K562 (cell line): Measurements from ENCODE around the gene ASIC3. TPM values are rescaled to one million over a fixed set of nuclear protein-coding genes. Genes with fewer than 3 reads are reported as not detected.

Source experiments
- CBFA2T2 ChIP-seq: fragments of 450-650 bp; conservative IDR thresholded peaks from 2 replicates; pipeline ENCODE4 v1.6.1; 2017; ENCODE audit warnings: mild to moderate bottlenecking
- ELF2 ChIP-seq: fragments of 250-450 bp; sonication (Bioruptor Pico); IDR thresholded peaks from 2 replicates; pipeline ENCODE4 v1.5.0; 2021; ENCODE audit warnings: mild to moderate bottlenecking
- FOXA3 ChIP-seq, 2 experiments: fragments of 450-650 bp in 1 of 2; sonication (generic) in 1 of 2; formaldehyde crosslinking; IDR thresholded peaks in 1 of 2; conservative IDR thresholded peaks in 1 of 2; 2 replicates each; pipeline versions ENCODE4 v1.4.0 to v1.8.0; 2020 to 2022; ENCODE audit warnings: mild to moderate bottlenecking in 2 of 2, missing genetic modification reagents in 1 of 2
- GATAD2A ChIP-seq: fragments of 450-650 bp; IDR thresholded peaks from 2 replicates; pipeline ENCODE4 v1.6.1; 2017
- HMGN3 ChIP-seq: IDR thresholded peaks from 2 replicates; pipeline ENCODE4 v1.6.1; 2011; ENCODE audit warnings: borderline replicate concordance, low read depth, mild to moderate bottlenecking, mixed read lengths, low read length; ENCODE audit not compliant: insufficient read length; ENCODE audit errors: extremely low read depth
- HNRNPH1 ChIP-seq: fragments of 200-400 bp; formaldehyde crosslinking; optimal IDR thresholded peaks from 2 replicates; pipeline ENCODE3; 2017; ENCODE audit warnings: low read depth, mild to moderate bottlenecking, low read length, moderate library complexity
- HSF4 ChIP-seq: fragments of 250-450 bp; sonication (Bioruptor Pico); IDR thresholded peaks from 2 replicates; pipeline ENCODE4 v2.1.2; 2022; ENCODE audit warnings: mild to moderate bottlenecking, moderate library complexity, borderline replicate concordance
- MTA1 ChIP-seq: fragments of 450-650 bp; IDR thresholded peaks from 2 replicates; pipeline ENCODE4 v1.6.1; 2017; ENCODE audit warnings: borderline replicate concordance
- MTA3 ChIP-seq: fragments of 450-650 bp; formaldehyde crosslinking; IDR thresholded peaks from 2 replicates; pipeline ENCODE4 v1.6.1; 2017; ENCODE audit warnings: mild to moderate bottlenecking, borderline replicate concordance
- MYNN ChIP-seq, 2 experiments: sonication (generic); formaldehyde crosslinking in 1 of 2; IDR thresholded peaks; 2 replicates each; pipeline versions ENCODE4 v1.5.0 to v1.6.1; 2016 to 2020; ENCODE audit warnings: antibody characterized with exemption in 1 of 2, missing genetic modification reagents in 1 of 2
- NEUROD1 ChIP-seq: fragments of 150-350 bp; IDR thresholded peaks from 2 replicates; pipeline ENCODE4 v1.6.1; 2014; ENCODE audit warnings: borderline replicate concordance, low read length, low read depth; ENCODE audit not compliant: partially characterized antibody
- NFRKB ChIP-seq: fragments of 450-650 bp; IDR thresholded peaks from 2 replicates; pipeline ENCODE4 v1.6.1; 2016; ENCODE audit warnings: low read depth
- NR2F6 ChIP-seq: fragments of 450-650 bp; formaldehyde crosslinking; IDR thresholded peaks from 2 replicates; pipeline ENCODE4 v1.4.0; 2020; ENCODE audit warnings: mild to moderate bottlenecking
- RAD21 ChIP-seq, 2 experiments: fragments of 250-450 bp in 1 of 2; fragments of 450-650 bp in 1 of 2; sonication (Bioruptor Pico) in 1 of 2; formaldehyde crosslinking in 1 of 2; IDR thresholded peaks in 1 of 2; conservative IDR thresholded peaks in 1 of 2; 2 replicates each; pipeline versions ENCODE4 v1.4.0 to v1.8.0; 2020 to 2022; ENCODE audit warnings: mild to moderate bottlenecking in 2 of 2, moderate library complexity in 1 of 2
- RBBP5 ChIP-seq: fragments of 200-600 bp; sonication (generic); IDR thresholded peaks from 2 replicates; pipeline ENCODE4 v1.6.1; 2012; ENCODE audit warnings: borderline replicate concordance, mild to moderate bottlenecking, low read length, control low read depth, inconsistent platforms; ENCODE audit not compliant: insufficient read depth, poor library complexity, severe bottlenecking
- RBM22 ChIP-seq: fragments of 200-400 bp; formaldehyde crosslinking; IDR thresholded peaks from 2 replicates; pipeline ENCODE4 v1.6.1; 2018; ENCODE audit warnings: low read length, low read depth; ENCODE audit not compliant: poor library complexity, severe bottlenecking
- SAFB ChIP-seq: fragments of 200-400 bp; formaldehyde crosslinking; IDR thresholded peaks from 2 replicates; pipeline ENCODE4 v1.6.1; 2017; ENCODE audit warnings: low read depth, low read length, borderline replicate concordance
- TAF1 ChIP-seq: IDR thresholded peaks from 2 replicates; pipeline ENCODE4 v1.6.1; 2011; ENCODE audit warnings: mild to moderate bottlenecking, low read length, moderate library complexity; ENCODE audit not compliant: insufficient read depth, control insufficient read depth, severe bottlenecking; ENCODE audit errors: extremely low read depth
- THAP12 ChIP-seq: fragments of 250-450 bp; sonication (Bioruptor Pico); IDR thresholded peaks from 2 replicates; pipeline ENCODE4 v1.9.0; 2021; ENCODE audit warnings: mild to moderate bottlenecking, inconsistent platforms
- ZBTB7A ChIP-seq: IDR thresholded peaks from 2 replicates; pipeline ENCODE4 v1.6.1; 2011; ENCODE audit warnings: low read depth, mild to moderate bottlenecking, low read length, moderate library complexity, borderline replicate concordance; ENCODE audit not compliant: control insufficient read depth
- ZNF124 ChIP-seq: sonication (generic); formaldehyde crosslinking; IDR thresholded peaks from 2 replicates; pipeline ENCODE4 v1.8.1; 2022; ENCODE audit warnings: missing genetic modification reagents
- ZNF408 ChIP-seq: fragments of 250-450 bp; sonication (Bioruptor Pico); IDR thresholded peaks from 2 replicates; pipeline ENCODE4 v1.4.0; 2020; ENCODE audit warnings: low read depth, mild to moderate bottlenecking, moderate library complexity
- ZSCAN32 ChIP-seq: fragments of 450-650 bp; formaldehyde crosslinking; IDR thresholded peaks from 2 replicates; pipeline ENCODE4 v1.4.0; 2020; ENCODE audit warnings: mild to moderate bottlenecking, moderate library complexity
- polyA plus RNA-seq, 8 experiments: library from polyadenylated mRNA; depleted of rRNA in 4 of 8; stranded (reverse) in 5 of 8; unstranded in 3 of 8; fragments of >200 nt; fragmentation: Nextera tagmentation in 2 of 8; fragmentation: Illumina TruSeq in 1 of 8; extraction: Ambion mirVana in 2 of 8; extraction: Trizol in 1 of 8; gene quantifications; 2 replicates each; pipeline versions ENCODE4 v1.2.1 to v1.2.3, GENCODE V29; 2011 to 2014; ENCODE audit warnings: inconsistent platforms in 1 of 8, missing spikeins in 1 of 8
- total RNA-seq, 7 experiments: library from RNA; depleted of rRNA in 6 of 7; stranded (reverse); fragments of >200 nt in 6 of 7; fragmentation: Illumina TruSeq in 2 of 7; extraction: Trizol in 2 of 7; gene quantifications; 2 replicates each; pipeline versions ENCODE4 v1.2.1 to v1.2.3, GENCODE V29; 2011 to 2021; ENCODE audit warnings: low replicate concordance in 1 of 7

The ASIC3 gene
- total and polyA plus RNA-seq, 9 of the 15 experiments (the other 6 are each of a cell fraction or from before 2014, with no cell fraction given) = 0.11 to 5.0 (median 0.87) TPM

DNA sequence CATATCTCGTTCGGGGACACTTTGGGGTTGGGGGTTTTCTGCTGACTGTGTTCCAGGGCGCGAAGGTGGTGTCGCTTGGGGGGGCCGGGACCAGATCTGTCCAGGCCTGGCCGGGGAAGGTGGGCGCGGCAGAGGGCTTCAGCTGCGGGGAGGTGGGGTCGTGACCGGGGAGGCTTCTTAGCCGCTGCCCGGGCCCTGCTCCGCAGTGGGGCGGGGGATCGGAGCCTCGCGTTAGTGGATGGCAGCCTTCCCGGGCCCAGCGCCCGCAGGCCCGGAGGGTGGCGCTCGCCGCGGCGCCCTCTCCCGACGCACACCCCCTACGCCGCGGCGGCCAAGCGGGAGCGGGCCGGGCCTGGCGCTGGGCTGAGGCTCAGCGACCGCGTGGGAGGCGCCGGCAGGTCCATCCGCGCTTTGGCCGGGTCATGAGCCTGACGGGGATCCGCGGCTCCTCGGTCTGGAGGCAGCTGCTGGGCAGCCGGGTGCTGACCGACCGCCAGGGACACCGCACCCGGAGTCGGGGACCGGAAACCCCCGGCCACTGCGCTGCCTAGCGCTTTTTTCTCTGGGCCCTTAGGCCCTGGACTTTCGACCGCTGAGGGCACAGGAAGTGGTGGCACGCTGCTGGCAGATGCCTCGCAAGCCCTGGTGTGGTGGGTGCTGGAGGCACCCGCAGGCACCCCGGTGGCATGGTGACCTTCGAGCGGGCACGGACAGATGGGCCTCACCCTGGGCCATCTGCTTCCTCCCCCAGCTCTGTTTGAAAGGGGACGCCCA is 39.1 kb downstream of the ASIC3 start (continued):
- TF ChIP-seq MYNN (IDR thresholded peaks at IDR 0.05) = 0 out of 2 replicates have a peak, but pooled peaks have one; percentile 12
- TF ChIP-seq MYNN (CRISPR knock-in tag; IDR thresholded peaks at IDR 0.05) = no peak
- TF ChIP-seq MTA3 = peak; percentile 44; the same call in 1 of the 2 replicates
- 0 out of 2 replicates have a peak, but pooled peaks have one; percentile 0 for TF ChIP-seq NFRKB
- TF ChIP-seq RBM22 = no peak
- TF ChIP-seq GATAD2A = 0 out of 2 replicates have a peak, but pooled peaks have one; percentile 43
- TF ChIP-seq TAF1 = peak; percentile 45
- no peak for TF ChIP-seq ZNF408 (CRISPR knock-in tag)
- TF ChIP-seq HNRNPH1 = no peak
- no peak for TF ChIP-seq HSF4
- peak; percentile 34; the same call in 1 of the 2 replicates for TF ChIP-seq THAP12 (CRISPR knock-in tag)
- 0 out of 2 replicates have a peak, but pooled peaks have one; percentile 9 for TF ChIP-seq SAFB
- TF ChIP-seq NEUROD1 = no peak
- TF ChIP-seq ZSCAN32 (CRISPR knock-in tag) = 0 out of 2 replicates have a peak, but pooled peaks have one; percentile 13
- TF ChIP-seq FOXA3 (CRISPR knock-in tag; conservative IDR thresholded peaks at IDR 0.05 in 1 of 2, IDR thresholded peaks at IDR 0.05 in 1 of 2) = 0 out of 4 replicates have a peak, but pooled peaks of 1 of the 2 experiments have one; percentile 9
- 0 out of 2 replicates have a peak, but pooled peaks have one; percentile 7 for TF ChIP-seq ELF2 (CRISPR knock-in tag)
- TF ChIP-seq RBBP5 = peak; percentile 98
- TF ChIP-seq ZBTB7A = peak; percentile 64; the same call in 1 of the 2 replicates
- peak; percentile 26 to 45 for TF ChIP-seq RAD21 (CRISPR knock-in tag; conservative IDR thresholded peaks at IDR 0.05 in 1 of 2, IDR thresholded peaks at IDR 0.05 in 1 of 2)
- peak; percentile 81 for TF ChIP-seq HMGN3
- TF ChIP-seq NR2F6 = no peak
- peak; percentile 40; the same call in 1 of the 2 replicates for TF ChIP-seq MTA1
- 0 out of 2 replicates have a peak, but pooled peaks have one; percentile 15 for TF ChIP-seq ZNF124
- TF ChIP-seq CBFA2T2 = 0 out of 2 replicates have a peak, but pooled peaks have one; percentile 9
